ENCODE measurements around the gene DGKI. TPM values are rescaled to one million over a fixed set of nuclear protein-coding genes. Genes with fewer than 3 reads are reported as not detected.

The DGKI gene
- total and polyA plus RNA-seq, 3 donors from 2014 or later = 3.2 to 6.6 (median 4.3) TPM

DNA sequence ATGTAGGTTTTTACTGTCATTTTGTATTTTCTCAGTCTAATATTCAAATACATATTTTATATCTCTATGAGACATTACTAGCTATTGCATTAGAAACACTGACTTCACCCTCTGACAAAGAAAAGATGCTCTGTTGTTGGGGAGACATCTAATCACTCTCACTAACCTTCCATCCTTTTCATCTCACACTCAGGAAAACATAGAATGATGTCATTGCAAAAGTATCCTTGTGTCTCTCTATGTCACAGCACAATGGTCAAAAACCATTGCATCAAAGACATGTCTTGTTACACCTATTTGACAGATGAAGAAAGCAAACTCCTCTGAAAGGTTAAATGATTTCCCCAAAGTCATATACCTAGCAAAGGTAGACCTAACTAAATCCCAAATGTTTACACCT is 272.0 kb downstream of the DGKI start:
- H3K27me3 ChIP-seq = no peaks in the 10 kb centered on the region
- TF ChIP-seq POLR2A (IDR thresholded peaks at IDR 0.05) = no peak
- TF ChIP-seq, protein P1, sequence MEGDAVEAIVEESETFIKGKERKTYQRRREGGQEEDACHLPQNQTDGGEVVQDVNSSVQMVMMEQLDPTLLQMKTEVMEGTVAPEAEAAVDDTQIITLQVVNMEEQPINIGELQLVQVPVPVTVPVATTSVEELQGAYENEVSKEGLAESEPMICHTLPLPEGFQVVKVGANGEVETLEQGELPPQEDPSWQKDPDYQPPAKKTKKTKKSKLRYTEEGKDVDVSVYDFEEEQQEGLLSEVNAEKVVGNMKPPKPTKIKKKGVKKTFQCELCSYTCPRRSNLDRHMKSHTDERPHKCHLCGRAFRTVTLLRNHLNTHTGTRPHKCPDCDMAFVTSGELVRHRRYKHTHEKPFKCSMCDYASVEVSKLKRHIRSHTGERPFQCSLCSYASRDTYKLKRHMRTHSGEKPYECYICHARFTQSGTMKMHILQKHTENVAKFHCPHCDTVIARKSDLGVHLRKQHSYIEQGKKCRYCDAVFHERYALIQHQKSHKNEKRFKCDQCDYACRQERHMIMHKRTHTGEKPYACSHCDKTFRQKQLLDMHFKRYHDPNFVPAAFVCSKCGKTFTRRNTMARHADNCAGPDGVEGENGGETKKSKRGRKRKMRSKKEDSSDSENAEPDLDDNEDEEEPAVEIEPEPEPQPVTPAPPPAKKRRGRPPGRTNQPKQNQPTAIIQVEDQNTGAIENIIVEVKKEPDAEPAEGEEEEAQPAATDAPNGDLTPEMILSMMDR (IDR thresholded peaks at IDR 0.05) = no peak
- no peak overlapping the region for H3K4me3 ChIP-seq
- no peaks in the 10 kb centered on the region for H3K4me1 ChIP-seq
- H3K9me3 ChIP-seq = no peaks in the 10 kb centered on the region
- intact Hi-C loops (cut with DNase I; ENCODE audit: low total_unique reads) = no loop called here
- DNase-seq = no peak
- H3K27ac ChIP-seq = no peak overlapping the region
- no peaks in the 10 kb centered on the region for H3K36me3 ChIP-seq (ENCODE audit: low read depth, missing control alignments)

DNA sequence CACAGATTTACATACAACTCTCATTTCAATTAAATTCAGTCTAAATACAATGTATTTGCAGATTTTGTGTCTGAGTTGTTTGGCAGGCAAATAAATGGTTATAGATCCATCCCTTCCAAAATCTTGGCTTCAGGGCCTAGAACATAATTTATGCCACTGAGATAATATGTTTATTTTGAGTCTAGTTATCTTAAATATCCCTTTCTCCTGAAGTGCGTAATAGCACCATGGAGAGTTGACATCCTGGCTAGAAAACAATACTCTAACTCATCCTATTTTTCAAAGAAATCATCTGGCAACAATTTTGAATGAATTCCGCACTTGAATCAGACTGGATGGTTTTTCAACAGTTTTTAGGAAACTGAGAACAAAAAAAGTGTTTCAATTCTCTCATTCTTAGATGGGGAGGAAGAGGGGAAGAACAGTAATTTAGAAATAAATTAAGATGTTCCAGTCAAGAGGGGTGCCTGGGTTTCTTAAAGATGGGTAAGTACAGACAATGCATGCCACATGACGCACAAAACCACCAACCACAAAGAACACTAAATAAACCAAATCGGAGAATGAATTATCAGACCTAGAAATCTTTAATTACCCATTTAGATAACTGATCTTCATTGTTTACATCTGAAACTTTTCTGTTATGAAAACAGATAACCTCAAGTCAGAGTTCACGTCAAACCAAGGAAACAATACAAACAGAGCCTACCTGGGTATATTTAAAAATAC is 274.6 kb downstream of the DGKI start:
- H3K36me3 ChIP-seq (ENCODE audit: low read depth, missing control alignments) = no peaks in the 10 kb centered on the region
- H3K27ac ChIP-seq = no peak overlapping the region
- TF ChIP-seq, protein P1 (IDR thresholded peaks at IDR 0.05) = no peak
- no peak for TF ChIP-seq POLR2A (IDR thresholded peaks at IDR 0.05)
- intact Hi-C loops (cut with DNase I; ENCODE audit: low total_unique reads) = no loop called here
- H3K4me3 ChIP-seq = no peak overlapping the region
- no peaks in the 10 kb centered on the region for H3K27me3 ChIP-seq
- DNase-seq = no peak
- H3K4me1 ChIP-seq = no peaks in the 10 kb centered on the region
- H3K9me3 ChIP-seq = no peaks in the 10 kb centered on the region
- WGBS, 2 donors = 83 to 87% methylated on average over 5 of the region's 5 CpGs

DNA sequence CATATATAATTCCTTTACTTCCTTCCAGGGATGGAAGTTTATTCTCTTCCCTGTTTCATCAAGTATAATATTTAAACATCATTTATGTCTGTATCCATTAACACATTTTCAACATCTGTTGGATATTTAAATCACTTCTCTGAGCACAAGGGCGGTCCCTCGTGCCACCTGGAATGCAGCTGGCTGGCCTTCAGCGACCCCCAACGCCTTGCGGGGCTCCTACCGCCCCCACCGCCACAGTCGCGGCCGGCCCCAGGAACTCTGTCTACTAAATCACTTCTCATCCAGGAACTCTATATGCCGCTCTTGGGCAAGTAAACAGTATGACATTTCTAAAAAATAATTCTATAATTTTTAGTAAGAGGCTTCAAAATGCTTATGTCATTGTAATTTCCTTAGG is 282.1 kb downstream of the DGKI start:
- TF ChIP-seq, protein P1 (IDR thresholded peaks at IDR 0.05) = no peak
- TF ChIP-seq POLR2A (IDR thresholded peaks at IDR 0.05) = no peak
- intact Hi-C loops (cut with DNase I; ENCODE audit: low total_unique reads) = no loop called here
- WGBS, 2 donors = 52 to 62% methylated on average over 11 of the region's 11 CpGs
- Histone ChIP-seq H3K4me1 (no peaks in the 10 kb centered on the region), H3K27me3 (no peaks in the 10 kb centered on the region), H3K4me3 (no peak overlapping the region), H3K27ac (no peak overlapping the region), H3K36me3 (ENCODE audit: low read depth, missing control alignments) (no peaks in the 10 kb centered on the region), H3K9me3 (no peaks in the 10 kb centered on the region)
- DNase-seq = no peak

DNA sequence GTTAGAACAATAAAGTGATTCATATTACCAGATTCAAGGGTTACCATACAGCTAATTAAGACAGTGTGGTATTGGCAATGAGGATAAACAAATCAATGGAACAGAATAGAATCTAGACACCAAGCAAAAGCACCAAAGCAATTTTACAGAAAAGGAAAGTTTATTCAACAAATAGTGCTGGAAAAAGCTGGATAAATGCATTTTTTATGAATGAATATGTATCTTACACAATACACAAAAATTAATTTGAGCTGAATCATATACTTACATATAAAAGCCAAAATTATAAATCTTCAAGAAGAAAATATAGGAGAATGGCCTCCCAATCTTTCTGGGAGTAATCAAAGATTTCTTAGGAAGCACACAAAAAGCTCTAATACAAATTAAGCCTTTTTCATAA is 282.8 kb downstream of the DGKI start:
- Histone ChIP-seq H3K9me3 (no peaks in the 10 kb centered on the region), H3K4me3 (no peak overlapping the region), H3K4me1 (no peaks in the 10 kb centered on the region), H3K27ac (no peak overlapping the region), H3K27me3 (no peaks in the 10 kb centered on the region), H3K36me3 (ENCODE audit: low read depth, missing control alignments) (no peaks in the 10 kb centered on the region)
- DNase-seq = no peak
- intact Hi-C loops (cut with DNase I; ENCODE audit: low total_unique reads) = no loop called here
- TF ChIP-seq, protein P1 (IDR thresholded peaks at IDR 0.05) = no peak
- no peak for TF ChIP-seq POLR2A (IDR thresholded peaks at IDR 0.05)

DNA sequence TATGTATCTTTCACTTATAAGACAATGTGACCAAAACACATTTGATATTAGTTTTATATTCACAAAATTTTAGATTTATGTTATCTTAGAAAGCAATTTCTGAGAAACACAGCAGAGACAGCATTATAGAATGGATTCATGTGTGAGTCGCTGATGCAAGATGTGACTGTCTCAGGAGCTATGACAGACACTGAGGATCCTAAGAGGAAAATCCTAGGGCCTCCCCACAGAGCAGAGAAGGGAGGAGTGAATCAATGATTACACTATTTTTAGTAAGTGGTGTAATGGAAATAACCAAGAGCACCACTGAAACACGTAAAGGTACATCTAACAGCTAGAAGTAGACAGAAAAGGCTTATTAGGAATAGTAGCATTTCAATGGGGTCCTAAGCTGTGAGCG is 299.3 kb downstream of the DGKI start:
- WGBS, 2 donors = 82 to 95% methylated on average over 3 of the region's 3 CpGs
- intact Hi-C loops (cut with DNase I; ENCODE audit: low total_unique reads) = no loop called here
- no peak for DNase-seq
- no peak overlapping the region for H3K27ac ChIP-seq
- no peaks in the 10 kb centered on the region for H3K9me3 ChIP-seq
- no peak overlapping the region for H3K4me3 ChIP-seq
- no peak for TF ChIP-seq POLR2A (IDR thresholded peaks at IDR 0.05)
- TF ChIP-seq, protein P1 (IDR thresholded peaks at IDR 0.05) = no peak
- no peaks in the 10 kb centered on the region for H3K27me3 ChIP-seq
- no peaks in the 10 kb centered on the region for H3K4me1 ChIP-seq
- H3K36me3 ChIP-seq (ENCODE audit: low read depth, missing control alignments) = no peaks in the 10 kb centered on the region
